ENCODE data around the gene CCR7.

The CCR7 gene

GRCh38 chr17:40567377-40567776 is 2.1 kb upstream of the CCR7 start:
- H3K36me3 ChIP-seq (ENCODE audit: control insufficient read depth, insufficient read depth, low read length) = no peaks in the 10 kb centered on the region
- no peak for TF ChIP-seq CTCF (IDR thresholded peaks at IDR 0.05)
- H3K27ac ChIP-seq = no peak overlapping the region
- H3K9me3 ChIP-seq (ENCODE audit: control insufficient read depth, low read length) = no peaks in the 10 kb centered on the region
- H3K4me2 ChIP-seq (ENCODE audit: low read length) = no peak overlapping the region
- H3K27me3 ChIP-seq (ENCODE audit: control insufficient read depth, insufficient read depth, low read length) = no peaks in the 10 kb centered on the region
- H2AFZ ChIP-seq = no peak overlapping the region
- H3K4me3 ChIP-seq (ENCODE audit: low read depth, low read length) = no peak overlapping the region
- H3K9ac ChIP-seq = no peak overlapping the region
- no peaks in the 10 kb centered on the region for H3K79me2 ChIP-seq
- H3K4me1 ChIP-seq = no peaks in the 10 kb centered on the region

GRCh38 chr17:40565769-40566409 is 617 bp upstream of the CCR7 start:
- no peak overlapping the region for H3K4me3 ChIP-seq (ENCODE audit: low read depth, low read length)
- H3K4me2 ChIP-seq (ENCODE audit: low read length) = no peak overlapping the region
- no peak overlapping the region for H3K27ac ChIP-seq
- no peak overlapping the region for H3K9ac ChIP-seq
- no peaks in the 10 kb centered on the region for H3K79me2 ChIP-seq
- no peaks in the 10 kb centered on the region for H3K27me3 ChIP-seq (ENCODE audit: control insufficient read depth, insufficient read depth, low read length)
- H3K4me1 ChIP-seq = no peaks in the 10 kb centered on the region
- no peaks in the 10 kb centered on the region for H3K36me3 ChIP-seq (ENCODE audit: control insufficient read depth, insufficient read depth, low read length)
- no peak overlapping the region for H2AFZ ChIP-seq
- no peaks in the 10 kb centered on the region for H3K9me3 ChIP-seq (ENCODE audit: control insufficient read depth, low read length)
- no peak for TF ChIP-seq CTCF (IDR thresholded peaks at IDR 0.05)

- Histone ChIP-seq H3K4me2 (ENCODE audit: low read length) (no peak overlapping the region), H3K36me3 (ENCODE audit: control insufficient read depth, insufficient read depth, low read length) (no peaks in the 10 kb centered on the region), H3K79me2 (no peaks in the 10 kb centered on the region), H3K27me3 (ENCODE audit: control insufficient read depth, insufficient read depth, low read length) (no peaks in the 10 kb centered on the region), H3K4me1 (no peaks in the 10 kb centered on the region), H3K9me3 (ENCODE audit: control insufficient read depth, low read length) (no peaks in the 10 kb centered on the region), H3K27ac (no peak overlapping the region), H3K4me3 (ENCODE audit: low read depth, low read length) (no peak overlapping the region), H3K9ac (no peak overlapping the region), H2AFZ (no peak overlapping the region)
- no peak for TF ChIP-seq CTCF (IDR thresholded peaks at IDR 0.05)
Measured at GRCh38 chr17:40564195-40564882, 933 bp downstream of the CCR7 start.

- Histone ChIP-seq H3K9me3 (ENCODE audit: control insufficient read depth, low read length) (no peaks in the 10 kb centered on the region), H3K4me1 (no peaks in the 10 kb centered on the region), H2AFZ (no peak overlapping the region), H3K27me3 (ENCODE audit: control insufficient read depth, insufficient read depth, low read length) (no peaks in the 10 kb centered on the region), H3K9ac (no peak overlapping the region), H3K4me2 (ENCODE audit: low read length) (no peak overlapping the region), H3K36me3 (ENCODE audit: control insufficient read depth, insufficient read depth, low read length) (no peaks in the 10 kb centered on the region), H3K79me2 (no peaks in the 10 kb centered on the region), H3K4me3 (ENCODE audit: low read depth, low read length) (no peak overlapping the region), H3K27ac (no peak overlapping the region)
- no peak for TF ChIP-seq CTCF (IDR thresholded peaks at IDR 0.05)
Measured at GRCh38 chr17:40563220-40564052, 1.8 kb downstream of the CCR7 start.

All from parathyroid adenoma (tissue), 2 donors.